ENCODE data around the gene COX20.
"Not testable (repeated sequence)": the region's sequence is repeated elsewhere in the genome, so short reads cannot be mapped to it uniquely, and the experiment has no call there.

COX20 gene, protein sequence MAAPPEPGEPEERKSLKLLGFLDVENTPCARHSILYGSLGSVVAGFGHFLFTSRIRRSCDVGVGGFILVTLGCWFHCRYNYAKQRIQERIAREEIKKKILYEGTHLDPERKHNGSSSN

DNA sequence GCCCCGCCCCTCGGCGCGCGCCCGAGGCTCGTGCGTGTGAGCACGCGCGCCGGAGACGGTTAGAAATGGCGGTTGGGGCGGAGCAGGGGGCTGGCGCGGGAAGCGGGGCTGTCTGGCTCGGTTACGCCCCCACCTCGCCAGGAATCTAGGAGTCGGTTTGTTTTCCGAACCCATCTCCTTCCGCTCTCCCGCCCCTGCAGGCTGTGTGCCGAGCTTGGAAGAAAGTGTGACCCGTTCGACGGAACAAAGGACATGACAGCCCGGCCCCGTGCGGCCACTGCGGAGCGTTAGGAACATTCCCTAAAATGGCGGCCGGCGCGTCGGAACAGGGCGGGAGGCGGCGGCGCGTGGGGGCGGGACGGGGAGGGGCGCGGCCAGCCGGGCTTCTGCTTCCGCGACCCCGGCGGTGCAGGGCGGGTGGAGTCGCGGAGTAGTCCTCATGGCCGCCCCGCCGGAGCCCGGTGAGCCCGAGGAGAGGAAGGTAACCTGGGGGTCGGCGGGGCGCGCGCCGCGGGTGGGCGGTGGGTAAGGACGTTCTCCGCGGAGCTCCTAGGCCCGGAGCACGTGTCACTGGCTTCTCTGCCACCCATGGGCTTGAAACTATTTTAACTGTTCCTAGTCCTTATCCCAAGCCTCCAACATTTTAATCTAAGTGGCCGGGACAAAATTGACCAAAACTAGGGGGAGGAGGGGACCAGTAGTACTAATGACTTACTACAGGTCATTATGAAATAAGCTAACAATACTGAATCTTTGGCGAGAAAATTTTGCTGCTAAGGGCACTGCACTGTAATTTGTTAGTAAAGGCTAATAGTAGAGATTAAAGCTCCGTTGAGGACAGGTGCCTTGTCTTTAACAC lies at the start of gene COX20:
COX20 (plus strand) TSS at position 383 of the 859 bp plus-strand sequence; CDS start at position 440, 57 bp downstream.
- peak; percentile 76 to 83 for DNase-seq (ENCODE audit: low read depth in 2 of 2)

DNA sequence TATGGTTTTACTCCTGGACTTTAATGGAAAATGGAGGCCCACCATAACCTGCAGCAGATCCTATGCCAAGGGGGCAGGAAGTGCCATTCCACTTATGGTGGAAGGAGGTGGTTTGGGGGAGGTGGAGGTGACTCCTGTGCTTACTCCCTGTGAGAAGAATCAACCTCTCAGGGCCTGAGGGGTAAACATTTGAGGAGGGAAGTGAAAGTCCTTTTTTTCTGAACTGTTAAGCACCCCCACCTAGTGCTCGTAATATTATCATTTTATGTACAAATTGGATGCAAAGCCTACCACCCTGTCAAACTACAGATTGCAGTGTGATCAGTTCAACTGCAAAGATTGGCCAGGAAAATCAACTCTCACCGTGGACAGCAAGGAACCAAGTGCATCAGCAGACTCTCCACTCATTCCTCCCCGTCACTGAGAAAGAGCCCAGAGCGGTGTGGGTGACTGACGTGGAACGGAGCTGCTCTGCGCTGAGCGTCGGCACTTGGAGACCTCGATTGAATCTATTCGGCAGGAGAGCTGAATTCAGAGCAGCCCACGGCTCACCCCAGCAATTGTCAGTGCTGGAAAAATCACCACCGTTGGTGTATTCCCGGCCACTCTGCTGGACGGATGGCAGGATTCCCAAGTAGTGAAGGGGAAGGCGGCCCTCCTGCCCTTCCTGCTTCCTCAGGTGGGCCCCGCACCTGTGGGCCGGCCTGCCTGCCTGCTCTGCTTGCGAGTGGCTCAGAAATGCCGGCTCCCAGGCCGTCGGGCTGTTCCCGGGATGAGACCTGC lies 46.8 kb upstream of the COX20 start:
- DNase-seq (ENCODE audit: low read depth in 2 of 2): no peak

DNA sequence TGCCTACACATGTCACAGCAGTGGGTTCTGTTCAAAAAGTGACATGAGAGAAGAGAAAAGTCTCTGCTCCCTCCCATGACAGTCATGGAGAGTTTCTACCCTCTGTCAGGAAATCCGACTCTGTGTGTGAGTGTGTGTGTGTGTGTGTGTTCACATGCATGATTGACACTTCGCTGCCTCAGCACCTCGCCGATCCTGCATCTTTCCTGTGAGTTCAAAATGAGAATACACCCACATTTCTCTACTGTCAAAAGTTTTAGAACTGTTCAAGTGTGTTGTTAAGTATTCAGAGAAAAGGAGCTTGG lies 46.2 kb upstream of the COX20 start:
- DNase-seq (ENCODE audit: low read depth in 2 of 2): no peak

DNA sequence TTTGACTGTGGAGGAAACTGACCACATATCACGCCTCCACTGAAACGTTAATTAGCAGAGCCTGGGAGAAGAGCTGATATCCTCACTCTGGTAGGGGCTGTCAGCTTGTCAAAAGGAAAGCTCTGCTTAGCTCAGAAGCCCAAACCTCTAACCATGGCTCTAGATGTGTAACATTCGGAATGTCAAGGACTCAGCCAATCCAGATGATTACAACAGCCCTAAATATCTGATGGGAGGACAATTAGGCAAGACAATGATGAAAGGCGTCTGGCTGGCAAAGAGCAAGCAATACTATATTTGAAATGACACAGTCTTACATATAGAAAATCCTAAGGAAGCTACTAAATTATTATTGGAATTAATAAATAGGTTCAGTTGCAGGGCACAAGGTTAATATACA lies 45.7 kb upstream of the COX20 start:
- DNase-seq (ENCODE audit: low read depth in 2 of 2): no peak

DNA sequence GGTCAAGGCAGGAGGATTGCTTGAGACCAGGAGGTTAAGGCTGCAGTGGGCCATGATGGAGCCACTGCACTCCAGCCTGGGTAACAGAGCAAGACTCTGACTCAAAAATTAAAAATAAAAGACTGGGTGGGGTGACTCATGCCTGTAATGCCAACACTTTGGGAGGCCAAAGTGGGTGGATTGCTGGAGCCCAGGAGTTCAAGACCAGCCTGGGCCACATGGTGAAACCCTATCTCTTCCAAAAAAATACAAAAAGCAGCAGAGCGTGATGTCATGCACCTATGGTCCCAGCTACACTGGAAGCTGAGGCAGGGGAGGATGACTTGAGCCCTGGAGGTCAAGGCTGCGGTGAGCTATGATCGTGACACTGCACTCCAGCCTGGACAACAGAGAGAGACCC lies 44.4 kb upstream of the COX20 start:
- no peak for DNase-seq (ENCODE audit: low read depth in 2 of 2)

DNA sequence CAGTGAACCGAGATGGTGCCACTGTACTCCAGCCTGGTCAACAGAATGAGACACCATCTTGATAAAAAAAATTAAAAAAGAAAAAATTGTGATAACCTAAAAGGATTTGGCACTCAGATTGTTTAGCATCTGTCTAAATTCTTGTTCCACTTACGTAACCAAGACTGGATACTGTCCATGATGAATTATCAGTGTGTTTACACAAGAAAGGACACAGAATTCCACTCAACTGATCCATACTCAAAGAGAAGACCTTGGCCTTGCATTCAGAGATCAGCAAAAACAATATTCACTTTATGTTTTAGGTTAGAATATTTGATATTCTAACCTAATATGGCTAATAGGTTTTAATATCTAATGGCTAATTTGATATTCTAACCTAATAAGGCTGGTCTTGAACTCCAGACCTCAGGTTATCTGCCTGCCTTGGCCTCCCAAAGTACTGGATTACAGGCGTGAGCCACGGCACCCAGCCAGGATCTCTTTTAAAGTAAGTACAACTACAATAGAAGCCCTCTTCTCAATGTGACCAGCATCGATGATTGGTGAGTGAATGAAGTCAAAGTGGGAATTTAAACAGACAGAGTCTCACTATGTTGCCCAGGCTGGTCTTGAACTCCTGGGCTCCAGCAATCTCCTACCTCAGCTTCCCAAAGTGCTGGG lies 43.1 kb upstream of the COX20 start:
- DNase-seq (ENCODE audit: low read depth in 2 of 2): no peak

DNA sequence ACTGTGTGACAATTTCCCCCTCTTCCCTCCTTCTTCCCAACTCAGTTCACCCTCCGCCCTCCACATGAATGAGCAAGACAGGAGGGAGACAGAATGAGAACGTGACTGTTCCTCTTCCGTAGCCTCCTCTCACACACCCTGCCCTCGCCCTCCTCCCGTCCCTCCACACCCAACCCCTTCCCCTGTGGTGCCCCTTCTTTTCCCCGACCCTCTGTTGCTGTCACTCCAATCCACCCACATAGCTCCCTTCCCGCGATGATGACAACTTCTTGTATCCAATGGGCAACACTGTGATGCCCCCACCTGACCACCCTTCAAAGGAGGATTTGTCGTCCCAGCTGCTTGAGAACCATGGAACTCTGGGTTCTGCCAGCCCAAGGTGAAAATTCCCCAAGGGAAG lies 41.4 kb upstream of the COX20 start:
- DNase-seq (ENCODE audit: low read depth in 2 of 2): no peak

DNA sequence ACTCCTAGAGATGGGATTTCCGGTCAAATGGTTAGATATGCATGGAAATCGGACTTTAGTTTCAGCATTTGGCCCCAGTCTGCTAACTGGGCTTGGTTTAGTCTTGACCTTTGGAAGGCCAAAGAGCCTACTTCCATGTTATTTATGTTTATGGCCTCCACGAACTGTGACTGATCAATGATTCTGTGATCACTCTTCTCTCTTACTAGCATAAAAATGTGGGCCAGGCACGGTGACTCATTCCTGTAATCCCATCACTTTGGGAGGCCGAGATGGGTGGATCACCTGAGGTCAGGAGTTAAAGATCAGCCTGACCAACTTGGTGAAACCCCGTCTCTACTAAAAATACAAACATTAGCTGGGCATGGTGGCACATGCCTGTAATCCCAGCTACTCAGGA lies 40.9 kb upstream of the COX20 start:
- DNase-seq (ENCODE audit: low read depth in 2 of 2): not testable (repeated sequence)

DNA sequence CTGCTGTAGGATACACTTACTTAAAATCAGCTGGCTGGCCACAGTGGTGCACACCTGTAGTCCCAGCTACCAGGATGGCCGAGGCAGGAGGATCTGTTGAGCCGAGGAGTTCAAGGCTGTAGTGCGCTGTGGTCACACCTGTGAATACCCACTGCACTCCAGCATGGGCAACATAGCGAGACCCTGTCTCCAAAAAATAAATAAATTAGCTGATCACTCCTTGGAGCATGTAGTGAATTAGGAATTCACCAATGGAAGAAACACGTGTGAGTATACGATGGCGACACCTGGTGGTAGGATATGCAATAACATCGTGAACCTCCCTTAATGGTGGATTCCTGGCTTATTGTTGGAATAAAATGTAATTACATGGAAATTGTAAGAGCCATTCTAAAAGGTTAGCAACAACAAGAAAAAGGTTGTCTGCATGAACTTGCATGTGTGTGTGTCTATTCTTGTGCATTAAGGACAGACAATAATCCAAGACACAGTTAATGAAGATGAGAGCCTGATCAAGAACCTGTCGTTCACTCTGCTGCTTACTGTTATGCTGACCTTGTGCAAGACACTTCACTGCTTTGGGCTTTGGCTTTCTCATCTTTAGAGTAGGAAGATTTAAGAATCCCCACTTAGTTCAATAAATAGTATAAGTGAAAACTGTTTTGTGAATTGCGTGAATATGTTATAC lies 38.6 kb upstream of the COX20 start:
- peak in 1 of 2 donors; percentile 27 for DNase-seq (ENCODE audit: low read depth in 2 of 2)

DNA sequence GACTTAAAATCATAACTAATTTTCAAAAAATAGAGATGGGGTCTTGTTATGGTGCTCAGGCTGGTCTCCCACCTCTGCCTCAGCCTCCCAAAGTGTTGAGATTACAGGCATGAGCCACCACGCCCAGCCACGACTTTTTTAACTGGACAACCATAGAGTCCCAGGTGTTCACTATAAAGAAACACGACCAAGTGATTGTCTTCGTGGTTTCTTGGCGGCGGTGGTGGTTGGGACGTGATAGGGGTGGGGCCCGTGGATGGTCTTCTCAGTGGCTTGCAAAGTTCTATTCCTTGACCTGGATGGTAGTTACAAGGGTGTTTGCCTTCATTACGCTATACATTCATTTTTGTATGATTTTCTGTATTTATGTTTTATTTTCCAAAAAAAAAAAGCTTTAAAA lies 34.6 kb upstream of the COX20 start:
- no peak for DNase-seq (ENCODE audit: low read depth in 2 of 2)

DNA sequence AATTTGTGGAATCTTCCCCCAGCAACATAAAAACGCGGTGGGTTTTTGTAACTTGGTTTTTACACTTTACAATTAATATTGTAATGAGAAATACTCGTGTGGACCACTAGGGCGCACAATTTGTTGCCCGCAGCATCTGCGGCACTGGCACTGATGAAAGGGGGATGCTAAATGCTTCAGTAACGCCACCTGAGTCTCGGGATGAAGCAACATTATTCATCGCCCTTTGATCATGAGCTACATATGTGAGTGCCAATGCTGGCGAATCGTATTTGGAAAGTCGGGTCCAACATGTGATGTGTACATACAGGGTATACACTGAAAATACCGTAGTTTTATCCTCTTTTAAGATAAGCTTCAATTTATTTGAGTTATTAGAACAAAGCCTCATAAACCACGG lies 34.2 kb upstream of the COX20 start:
- DNase-seq (ENCODE audit: low read depth in 2 of 2): peak; percentile 21 to 29

DNA sequence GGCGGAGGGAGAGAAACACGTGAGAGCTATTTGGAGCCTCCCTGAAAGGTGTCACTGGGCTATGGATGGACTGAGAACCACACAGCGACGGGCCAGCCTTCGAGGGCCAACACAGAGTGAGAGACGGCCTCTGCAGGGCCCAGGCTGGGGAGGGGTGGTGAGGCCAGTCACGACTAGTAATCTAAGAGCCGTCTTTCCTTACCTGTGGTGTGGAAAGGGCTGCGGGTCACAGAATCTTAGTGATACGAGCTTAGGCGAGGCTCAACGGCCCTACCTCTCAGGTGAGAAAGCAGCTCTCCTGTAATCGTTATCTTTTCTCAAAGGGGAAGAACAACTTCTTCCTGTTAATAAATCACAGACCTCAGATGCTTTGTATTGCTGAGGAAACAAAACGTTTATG lies 33.4 kb upstream of the COX20 start:
- DNase-seq (ENCODE audit: low read depth in 2 of 2): no peak

DNA sequence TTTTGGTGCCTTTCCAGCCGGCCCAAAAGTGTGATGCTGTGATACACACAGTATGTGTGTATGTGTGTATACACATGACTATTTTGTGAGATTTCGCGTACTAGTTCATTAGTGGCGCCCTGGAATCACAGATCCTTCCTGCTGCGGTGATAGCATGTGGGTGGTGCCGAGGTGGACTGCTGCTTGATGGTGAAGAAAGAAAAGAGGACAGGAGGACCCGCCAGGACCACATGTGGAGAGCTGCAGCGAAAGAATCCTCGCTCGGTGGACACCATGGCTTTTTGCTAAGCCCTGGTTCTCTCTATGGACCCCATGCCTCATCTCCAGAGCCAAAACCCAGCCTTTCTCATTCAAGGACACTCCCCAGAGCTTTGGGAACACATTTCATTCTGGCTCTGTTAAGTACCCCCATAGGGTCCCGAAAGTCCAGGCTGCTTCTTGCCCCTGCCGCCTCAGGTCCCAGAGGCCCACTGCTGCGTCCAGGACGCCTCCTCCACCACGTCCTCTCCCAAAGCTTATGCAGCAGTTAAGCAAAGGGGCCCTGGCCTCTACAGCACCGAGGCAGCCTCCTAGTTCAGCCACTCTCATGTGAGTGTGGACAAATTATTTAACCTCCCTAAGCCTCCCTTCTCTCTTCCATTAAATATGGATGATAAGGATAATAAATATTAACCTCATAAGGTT lies 32.8 kb upstream of the COX20 start:
- DNase-seq (ENCODE audit: low read depth in 2 of 2): no peak

DNA sequence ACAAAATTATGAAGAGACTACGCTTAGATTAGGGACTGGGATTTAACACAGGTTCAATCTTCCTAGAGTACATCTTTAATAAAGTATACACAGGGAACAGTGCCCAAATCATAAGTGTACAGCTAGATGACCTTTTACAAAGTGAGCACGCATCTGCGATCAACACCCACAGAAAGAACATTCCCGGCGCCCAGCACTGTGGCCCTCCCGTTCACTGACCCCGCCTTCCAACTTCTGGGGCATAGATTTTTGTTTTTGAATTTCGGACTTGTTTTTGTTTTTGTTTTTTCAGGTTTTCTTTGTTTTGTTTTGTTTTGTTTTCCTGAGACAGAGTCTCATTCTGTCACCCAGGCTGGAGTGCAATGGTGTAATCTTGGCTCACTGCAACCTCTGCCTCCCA lies 30.6 kb upstream of the COX20 start:
- no peak for DNase-seq (ENCODE audit: low read depth in 2 of 2)

DNA sequence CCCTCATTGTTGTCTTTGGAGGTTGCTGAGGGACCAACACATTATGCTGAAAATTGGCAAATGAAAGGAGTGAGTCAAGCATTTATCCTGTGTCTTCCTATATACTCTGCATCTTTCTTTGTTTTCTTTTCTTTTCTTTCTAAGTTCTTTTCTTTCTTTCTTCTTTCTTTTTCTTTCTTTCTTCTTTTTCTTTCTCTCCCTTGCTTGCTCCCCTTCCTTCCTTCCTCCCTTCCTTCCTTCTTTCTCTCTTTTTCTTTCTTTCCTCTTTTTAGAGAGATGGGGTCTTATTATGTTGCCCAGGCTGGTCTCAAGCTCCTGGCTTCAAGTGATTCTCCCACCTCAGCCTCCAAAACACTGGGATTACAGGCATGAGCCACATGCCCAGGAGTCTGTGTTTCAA lies 28.3 kb upstream of the COX20 start:
- no peak for DNase-seq (ENCODE audit: low read depth in 2 of 2)

DNA sequence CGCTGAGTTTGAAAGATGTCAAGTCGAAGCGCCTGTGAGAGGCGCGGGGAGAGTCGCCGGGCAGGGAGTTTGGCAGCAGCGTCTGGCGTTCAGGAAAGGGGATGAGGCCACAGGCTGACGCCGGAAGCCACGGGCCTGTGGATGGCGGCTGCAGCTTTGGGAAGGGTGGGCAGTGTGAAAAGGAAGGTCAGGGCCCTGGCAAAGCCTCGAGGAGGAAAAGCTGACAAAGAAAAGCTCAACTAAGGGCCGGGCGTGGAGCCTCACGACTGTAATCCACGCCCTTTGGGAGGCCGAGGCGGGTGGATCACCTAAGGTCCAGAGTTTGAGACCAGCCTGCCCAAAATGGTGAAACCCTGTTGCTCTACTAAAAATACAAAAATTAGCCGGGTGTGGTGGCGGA lies 25.2 kb upstream of the COX20 start:
- DNase-seq (ENCODE audit: low read depth in 2 of 2): no peak

DNA sequence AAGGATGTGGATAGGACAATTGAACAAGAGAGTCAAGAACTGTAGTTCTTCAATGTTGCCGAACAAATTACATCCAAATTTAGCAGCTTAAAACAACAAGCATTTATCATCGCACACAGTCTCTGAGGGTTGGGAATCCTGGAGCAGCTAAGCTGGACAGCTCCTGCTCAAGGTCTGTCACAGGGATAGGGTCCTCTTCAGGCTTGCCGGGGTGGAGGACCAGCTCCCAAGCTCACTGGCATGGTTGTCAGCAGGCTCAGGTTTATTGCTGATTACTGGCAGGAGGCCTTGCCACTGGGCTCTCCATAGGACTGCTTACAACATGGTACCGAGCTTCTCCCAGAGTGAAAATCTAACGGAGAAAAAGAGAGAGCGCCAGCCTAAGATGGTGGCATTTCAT lies 22.1 kb upstream of the COX20 start:
- DNase-seq (ENCODE audit: low read depth in 2 of 2): no peak

DNA sequence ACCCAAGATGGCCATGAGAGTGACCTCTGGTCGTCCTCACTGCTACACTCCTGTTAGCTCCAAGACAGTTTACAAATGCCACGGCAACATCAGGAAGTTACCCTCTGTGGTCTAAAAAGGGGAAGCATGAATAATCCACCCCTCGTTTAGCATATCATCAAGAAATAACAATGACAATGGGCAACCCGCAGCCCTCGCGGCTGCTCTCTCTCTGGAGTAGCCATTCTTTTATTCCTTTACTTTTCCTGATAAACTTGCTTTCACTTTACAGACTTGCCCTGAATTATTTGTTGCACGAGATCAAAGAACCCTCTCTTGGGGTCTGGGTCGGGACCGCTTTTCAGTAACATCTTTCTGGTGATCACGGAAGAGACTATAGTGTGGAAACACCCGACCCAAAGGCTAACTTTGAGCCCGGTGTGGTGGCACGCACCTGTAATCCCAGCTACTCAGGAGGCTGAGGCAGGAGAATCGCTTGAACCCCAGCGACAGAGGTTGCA lies 19.8 kb upstream of the COX20 start:
- DNase-seq (ENCODE audit: low read depth in 2 of 2): no peak

DNA sequence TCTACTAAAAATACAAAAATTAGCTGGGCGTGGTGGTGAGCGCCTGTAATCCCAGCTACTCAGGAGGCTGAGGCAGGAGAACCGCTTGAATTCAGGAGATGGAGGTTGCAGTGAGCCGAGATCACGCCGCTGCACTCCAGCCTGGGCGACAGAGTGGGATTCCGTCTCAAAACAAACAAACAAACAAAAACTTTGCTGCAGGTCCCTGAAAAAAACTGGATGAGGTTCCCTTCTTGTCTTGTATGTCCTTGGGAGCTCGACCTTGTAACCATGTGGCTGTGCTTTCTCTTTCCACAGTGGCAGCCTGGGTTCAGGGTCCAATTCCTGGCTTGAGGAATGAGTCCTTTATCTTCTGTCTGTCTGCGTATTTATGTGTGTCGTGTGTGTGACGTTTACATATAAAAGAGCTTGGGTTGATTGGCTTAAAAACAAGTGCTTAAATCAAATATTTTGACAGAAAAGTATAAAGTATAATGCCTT lies 18.0 kb upstream of the COX20 start:
- DNase-seq (ENCODE audit: low read depth in 2 of 2): no peak

DNA sequence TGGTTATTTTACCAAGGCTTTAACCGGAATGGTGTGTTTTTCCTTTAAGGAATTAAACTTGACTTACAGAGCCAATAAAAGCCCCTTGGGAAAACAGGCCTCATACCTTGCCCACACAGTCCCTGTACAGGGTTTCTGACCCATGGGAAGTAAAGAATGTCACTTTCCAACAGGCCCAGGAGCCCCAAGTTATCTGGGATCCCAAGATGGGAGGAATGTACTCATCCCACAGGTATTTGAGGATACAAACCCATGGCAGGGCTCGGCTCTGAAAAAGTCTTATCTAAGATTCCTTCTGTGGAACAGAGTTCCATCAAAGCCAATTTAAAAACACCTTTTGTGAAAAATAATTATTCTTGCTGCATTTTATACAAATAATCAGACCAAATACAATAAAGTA lies 15.3 kb upstream of the COX20 start:
- DNase-seq (ENCODE audit: low read depth in 2 of 2): no peak

DNA sequence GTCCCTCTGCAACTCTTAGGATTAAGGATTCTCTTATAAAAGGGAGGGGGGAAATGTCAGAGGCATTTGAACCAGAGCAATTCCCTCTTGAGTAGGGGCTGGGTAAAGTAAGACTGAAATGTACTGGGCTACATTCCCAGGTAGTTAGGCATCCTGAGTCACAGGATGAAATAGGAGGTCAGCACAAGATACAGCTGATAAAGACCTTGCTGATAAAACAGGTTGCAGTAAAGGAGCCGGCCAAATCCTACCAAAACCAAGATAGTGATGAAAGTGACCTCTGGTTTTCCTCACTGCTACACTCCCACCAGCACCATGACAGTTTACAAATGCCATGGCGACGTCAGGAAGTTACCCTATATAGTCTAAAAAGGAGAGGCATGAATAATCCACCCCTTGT lies 14.3 kb upstream of the COX20 start:
- DNase-seq (ENCODE audit: low read depth in 2 of 2): no peak

Measured in stimulated activated CD4-positive, alpha-beta T cell treated with anti-CD3 and anti-CD28 coated beads, Interleukin-15, amount 100 ng/mL, for 48 hours (primary cell).